OCI-LY7 (cell line): ENCODE data around the gene CLP1.

ENCODE experiments used
- CTCF ChIP-seq: fragments of 200-600 bp; sonication (generic); conservative IDR thresholded peaks from 2 replicates; pipeline ENCODE4 v1.5.1; 2014; ENCODE audit warnings: mild to moderate bottlenecking, antibody characterized with exemption, low read length, moderate library complexity, mixed read lengths
- EZH2phosphoT487 ChIP-seq: fragments of 200-600 bp; sonication (generic); IDR thresholded peaks from 2 replicates; pipeline ENCODE4 v1.6.1; 2018; ENCODE audit warnings: low read depth, borderline replicate concordance, mild to moderate bottlenecking, mixed run types, antibody characterized with exemption, low read length, moderate library complexity, mixed read lengths

GRCh38 chr11:57668434-57668782 is 10.8 kb downstream of the CLP1 start:
- no peak for TF ChIP-seq CTCF
- no peak for TF ChIP-seq EZH2phosphoT487
